HEK293 (cell line): ENCODE data around the gene NUP210.

ENCODE experiments used
- FEZF1 ChIP-seq: fragments of 450-650 bp; formaldehyde crosslinking; IDR thresholded peaks from 2 replicates; pipeline ENCODE4 v1.5.1; 2016; ENCODE audit warnings: missing biosample characterization, missing genetic modification characterization
- REST ChIP-seq: fragments of 450-650 bp; formaldehyde crosslinking; IDR thresholded peaks from 2 replicates; pipeline ENCODE4 v1.5.1; 2016; ENCODE audit warnings: missing biosample characterization, missing genetic modification characterization
- SCRT2 ChIP-seq: fragments of 450-650 bp; formaldehyde crosslinking; IDR thresholded peaks from 2 replicates; pipeline ENCODE4 v1.5.1; 2016; ENCODE audit warnings: missing biosample characterization, missing genetic modification characterization
- SP2 ChIP-seq: fragments of 450-650 bp; formaldehyde crosslinking; IDR thresholded peaks from 2 replicates; pipeline ENCODE4 v1.5.1; 2016; ENCODE audit warnings: missing biosample characterization, missing genetic modification characterization
- TCF7L2 ChIP-seq: IDR thresholded peaks from 2 replicates; pipeline ENCODE4 v1.6.1; 2011; ENCODE audit warnings: low read depth, mild to moderate bottlenecking, inconsistent platforms, low read length, moderate library complexity, borderline replicate concordance
- ZEB2 ChIP-seq: fragments of 450-650 bp; formaldehyde crosslinking; IDR thresholded peaks from 2 replicates; pipeline ENCODE4 v1.5.1; 2016; ENCODE audit warnings: missing biosample characterization, missing genetic modification characterization
- ZNF514 ChIP-seq: fragments of 450-650 bp; formaldehyde crosslinking; IDR thresholded peaks from 2 replicates; pipeline ENCODE4 v1.5.1; 2016; ENCODE audit warnings: missing biosample characterization, missing genetic modification characterization
- ZNF530 ChIP-seq: fragments of 450-650 bp; formaldehyde crosslinking; IDR thresholded peaks from 2 replicates; pipeline ENCODE4 v1.5.1; 2016; ENCODE audit warnings: low read depth, missing biosample characterization, missing genetic modification characterization
- ZNF629 ChIP-seq: fragments of 450-650 bp; formaldehyde crosslinking; IDR thresholded peaks from 2 replicates; pipeline ENCODE4 v1.5.1; 2017; ENCODE audit warnings: missing biosample characterization, missing genetic modification characterization
- TF ChIP-seq, protein P1 (sequence below): fragments of 450-650 bp; formaldehyde crosslinking; IDR thresholded peaks from 2 replicates; pipeline ENCODE4 v1.5.1; 2016; ENCODE audit warnings: missing biosample characterization, missing genetic modification characterization

- TF ChIP-seq FEZF1 (tag by site-specific recombination) (no peak), ZNF629 (tag by site-specific recombination) (no peak), REST (tag by site-specific recombination) (no peak), TCF7L2 (no peak), ZNF530 (tag by site-specific recombination) (no peak), ZNF514 (tag by site-specific recombination) (no peak), SP2 (tag by site-specific recombination) (no peak), ZEB2 (tag by site-specific recombination) (no peak), SCRT2 (tag by site-specific recombination) (no peak)
- TF ChIP-seq, protein P1, sequence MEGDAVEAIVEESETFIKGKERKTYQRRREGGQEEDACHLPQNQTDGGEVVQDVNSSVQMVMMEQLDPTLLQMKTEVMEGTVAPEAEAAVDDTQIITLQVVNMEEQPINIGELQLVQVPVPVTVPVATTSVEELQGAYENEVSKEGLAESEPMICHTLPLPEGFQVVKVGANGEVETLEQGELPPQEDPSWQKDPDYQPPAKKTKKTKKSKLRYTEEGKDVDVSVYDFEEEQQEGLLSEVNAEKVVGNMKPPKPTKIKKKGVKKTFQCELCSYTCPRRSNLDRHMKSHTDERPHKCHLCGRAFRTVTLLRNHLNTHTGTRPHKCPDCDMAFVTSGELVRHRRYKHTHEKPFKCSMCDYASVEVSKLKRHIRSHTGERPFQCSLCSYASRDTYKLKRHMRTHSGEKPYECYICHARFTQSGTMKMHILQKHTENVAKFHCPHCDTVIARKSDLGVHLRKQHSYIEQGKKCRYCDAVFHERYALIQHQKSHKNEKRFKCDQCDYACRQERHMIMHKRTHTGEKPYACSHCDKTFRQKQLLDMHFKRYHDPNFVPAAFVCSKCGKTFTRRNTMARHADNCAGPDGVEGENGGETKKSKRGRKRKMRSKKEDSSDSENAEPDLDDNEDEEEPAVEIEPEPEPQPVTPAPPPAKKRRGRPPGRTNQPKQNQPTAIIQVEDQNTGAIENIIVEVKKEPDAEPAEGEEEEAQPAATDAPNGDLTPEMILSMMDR (tag by site-specific recombination): no peak
These were observed 48.0 kb downstream of the NUP210 start for GRCh38 chr3:13372126-13372525.
